Activated CD8-positive, alpha-beta T cell treated with anti-CD3 and anti-CD28 coated beads for 36 hours (primary cell): ENCODE data around the gene OLFM1. TPM values are rescaled to one million over a fixed set of nuclear protein-coding genes. Genes with fewer than 3 reads are reported as not detected.

ENCODE experiments used
- ATAC-seq: fragments of 200-7000 bp; cut with Tn5 transposase; one replicate; pipeline ENCODE4 v1.10.0; 2021; ENCODE audit warnings: mild to moderate bottlenecking, moderate library complexity
- CTCF ChIA-PET: fragments of 350-600 bp; sonication (Branson Sonifier 250); formaldehyde crosslinking; loops from one replicate; lab custom pipeline; 2021; ENCODE audit warnings: antibody characterized with exemption; lab: Charles Lee
- POLR2A ChIA-PET: fragments of 350-600 bp; sonication (Branson Sonifier 250); formaldehyde crosslinking; loops from one replicate; lab custom pipeline; 2021; ENCODE audit warnings: antibody characterized with exemption; lab: Charles Lee
- DNase-seq: peaks from one replicate; pipeline ENCODE4 v3.0.0-alpha.2; 2020
- H3K27ac Mint-ChIP-seq: one replicate; pipeline ENCODE4 v1.8.0; 2021; ENCODE audit warnings: mild to moderate bottlenecking, mixed read lengths
- H3K27me3 Mint-ChIP-seq: one replicate; pipeline ENCODE4 v1.8.0; 2021; ENCODE audit warnings: mixed read lengths
- H3K36me3 Mint-ChIP-seq: one replicate; pipeline ENCODE4 v1.8.0; 2021; ENCODE audit warnings: low read depth, mixed read lengths
- H3K4me1 Mint-ChIP-seq: one replicate; pipeline ENCODE4 v1.8.0; 2021; ENCODE audit warnings: low read depth, mixed read lengths
- H3K4me3 Mint-ChIP-seq: one replicate; pipeline ENCODE4 v1.8.0; 2021; ENCODE audit warnings: mild to moderate bottlenecking, moderate library complexity, mixed read lengths
- H3K9me3 Mint-ChIP-seq: one replicate; pipeline ENCODE4 v1.8.0; 2021; ENCODE audit warnings: mixed read lengths
- intact Hi-C: fragments of 100-400 bp; cut with micrococcal nuclease; formaldehyde crosslinking; loops from one replicate; pipeline ENCODE4 v1.10.0; 2022
- total RNA-seq, 2 experiments: library from RNA; stranded (reverse); gene quantifications; one replicate each; pipeline ENCODE4 v1.2.3, GENCODE V29; 2021
- TF ChIP-seq, protein P1 (sequence below): fragments of 200-600 bp; IDR thresholded peaks from one replicate; pipeline ENCODE4 v1.8.0; 2022; ENCODE audit warnings: antibody characterized with exemption, mild to moderate bottlenecking

The OLFM1 gene
- total RNA-seq, 2 experiments from 2014 or later: not detected

DNA sequence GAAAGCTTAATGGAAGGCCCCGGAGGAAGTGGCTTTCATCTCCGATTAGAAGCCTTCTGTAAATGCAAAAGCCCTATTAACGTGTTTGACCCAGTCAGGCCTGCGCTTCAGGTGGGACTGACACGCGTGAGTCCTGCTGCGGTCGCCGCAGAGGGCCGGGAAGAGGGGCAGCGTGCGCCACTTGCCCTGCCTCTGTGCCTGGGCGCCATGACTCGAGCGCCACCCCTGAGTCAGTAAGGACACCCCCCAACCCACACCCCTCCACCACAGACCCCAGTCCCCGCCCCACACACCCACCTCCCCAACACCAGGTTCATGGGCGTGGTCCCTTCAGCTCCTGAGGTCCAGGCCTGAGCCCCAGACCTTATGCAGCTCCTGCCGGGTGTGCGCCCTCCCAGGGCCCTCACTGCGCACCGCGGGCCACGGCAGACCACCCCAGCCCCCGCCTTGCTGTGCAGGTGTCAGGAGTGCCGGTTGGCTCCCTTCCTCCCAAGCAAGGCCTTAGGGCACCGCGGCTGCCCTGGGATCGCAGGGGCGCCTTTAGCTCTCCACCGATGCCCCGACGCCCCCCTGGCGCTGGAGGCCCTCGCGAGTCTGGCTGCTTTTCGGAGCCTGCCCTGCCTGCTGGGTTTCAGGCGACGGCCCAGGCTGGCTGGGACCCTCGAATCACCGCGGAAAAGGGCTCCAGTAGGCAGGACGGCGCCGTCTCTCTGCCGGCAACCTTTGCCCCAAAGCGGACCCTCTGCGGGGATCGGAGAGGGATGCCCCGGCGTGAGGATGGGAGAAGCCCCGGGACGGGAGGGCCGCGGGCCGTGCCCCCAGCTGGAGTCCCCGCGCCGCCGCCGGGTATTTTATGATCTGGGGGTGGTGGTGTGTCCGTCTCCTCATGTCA is 625 bp upstream of the OLFM1 start:
- CTCF ChIA-PET: interaction anchor here (0.6 to 2.2 kb wide), 6 partner anchors 204 to 1326 kb away, joined by 3 to 8 read pairs (median 4); no protein-coding TSS in a partner anchor
- POLR2A ChIA-PET: no interaction called here
- Mint-ChIP-seq H3K9me3 (no peaks in the 10 kb centered on the region), H3K4me3 (no peak overlapping the region), H3K36me3 (no peaks in the 10 kb centered on the region), H3K27me3 (peaks cover 46% of the 10 kb centered on the region), H3K4me1 (peaks cover 3% of the 10 kb centered on the region), H3K27ac (no peak overlapping the region)
- no peak for ATAC-seq
- TF ChIP-seq, protein P1, sequence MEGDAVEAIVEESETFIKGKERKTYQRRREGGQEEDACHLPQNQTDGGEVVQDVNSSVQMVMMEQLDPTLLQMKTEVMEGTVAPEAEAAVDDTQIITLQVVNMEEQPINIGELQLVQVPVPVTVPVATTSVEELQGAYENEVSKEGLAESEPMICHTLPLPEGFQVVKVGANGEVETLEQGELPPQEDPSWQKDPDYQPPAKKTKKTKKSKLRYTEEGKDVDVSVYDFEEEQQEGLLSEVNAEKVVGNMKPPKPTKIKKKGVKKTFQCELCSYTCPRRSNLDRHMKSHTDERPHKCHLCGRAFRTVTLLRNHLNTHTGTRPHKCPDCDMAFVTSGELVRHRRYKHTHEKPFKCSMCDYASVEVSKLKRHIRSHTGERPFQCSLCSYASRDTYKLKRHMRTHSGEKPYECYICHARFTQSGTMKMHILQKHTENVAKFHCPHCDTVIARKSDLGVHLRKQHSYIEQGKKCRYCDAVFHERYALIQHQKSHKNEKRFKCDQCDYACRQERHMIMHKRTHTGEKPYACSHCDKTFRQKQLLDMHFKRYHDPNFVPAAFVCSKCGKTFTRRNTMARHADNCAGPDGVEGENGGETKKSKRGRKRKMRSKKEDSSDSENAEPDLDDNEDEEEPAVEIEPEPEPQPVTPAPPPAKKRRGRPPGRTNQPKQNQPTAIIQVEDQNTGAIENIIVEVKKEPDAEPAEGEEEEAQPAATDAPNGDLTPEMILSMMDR: no peak
- no peak for DNase-seq
- intact Hi-C loops: loop anchor here (5.0 to 10.0 kb wide), 2 partner anchors 255 to 328 kb away; no protein-coding TSS in a partner anchor

DNA sequence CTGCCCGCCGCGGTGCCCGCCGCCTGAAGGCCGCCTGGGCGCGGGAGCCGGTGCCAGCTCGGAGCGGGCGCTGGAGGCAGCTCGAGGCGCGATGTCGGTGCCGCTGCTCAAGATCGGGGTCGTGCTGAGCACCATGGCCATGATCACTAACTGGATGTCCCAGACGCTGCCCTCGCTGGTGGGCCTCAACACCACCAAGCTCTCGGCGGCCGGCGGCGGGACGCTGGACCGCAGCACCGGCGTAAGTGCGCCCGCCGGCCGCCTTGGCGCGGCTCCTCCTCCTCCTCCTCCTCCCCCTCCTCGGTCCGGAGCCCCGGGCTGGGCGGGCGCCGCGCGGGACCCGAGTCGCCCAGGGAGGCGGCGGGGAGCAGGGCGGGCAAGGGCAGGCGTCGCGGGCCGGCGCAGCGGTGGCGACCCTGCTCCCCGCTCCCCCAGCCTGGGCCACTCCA is 455 bp downstream of the OLFM1 start:
- POLR2A ChIA-PET: no interaction called here
- intact Hi-C loops: loop anchor here (5.0 to 10.0 kb wide), 2 partner anchors 254 to 327 kb away; no protein-coding TSS in a partner anchor

DNA sequence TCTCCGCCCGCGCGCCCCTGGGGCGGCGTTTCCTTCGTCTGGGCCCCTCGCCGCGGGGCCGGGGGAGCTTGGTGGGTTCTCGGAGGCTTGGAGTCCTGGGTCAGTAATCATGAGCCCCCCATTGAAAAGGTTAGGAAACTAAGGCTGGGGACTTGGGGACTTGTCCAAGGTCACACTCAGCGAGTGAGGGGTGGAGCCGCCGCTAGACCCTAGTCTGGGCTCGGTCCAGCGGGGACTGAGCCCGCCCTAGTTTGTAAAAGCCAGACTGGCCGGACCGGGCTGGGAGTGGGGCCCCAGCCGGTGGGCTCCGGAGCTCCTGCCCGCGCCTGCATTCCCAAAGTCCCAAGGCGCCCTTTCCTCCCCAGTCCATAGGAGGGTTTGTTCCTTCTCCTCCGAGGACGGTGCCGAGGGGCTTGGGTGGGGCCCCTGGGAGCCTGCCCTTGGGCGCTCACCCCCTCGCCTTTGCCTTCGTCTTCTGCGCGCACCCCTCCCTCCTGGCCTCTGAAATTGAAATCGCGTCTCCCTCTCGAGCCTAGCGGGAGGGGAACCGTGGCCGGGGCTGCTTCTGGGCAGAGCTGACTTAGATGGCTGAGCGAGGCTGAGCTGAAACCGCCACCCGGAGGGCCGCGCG is 995 bp downstream of the OLFM1 start:
- DNase-seq: no peak
- POLR2A ChIA-PET: no interaction called here
- intact Hi-C loops: loop anchor here (5.0 to 10.0 kb wide), 2 partner anchors 254 to 326 kb away; no protein-coding TSS in a partner anchor
- CTCF ChIA-PET: no interaction called here
- peaks cover 45% of the 10 kb centered on the region for H3K27me3 Mint-ChIP-seq
- ATAC-seq: no peak
- H3K36me3 Mint-ChIP-seq: no peaks in the 10 kb centered on the region
- no peak overlapping the region for H3K27ac Mint-ChIP-seq
- H3K4me3 Mint-ChIP-seq: no peak overlapping the region
- peaks cover 3% of the 10 kb centered on the region for H3K4me1 Mint-ChIP-seq
- no peaks in the 10 kb centered on the region for H3K9me3 Mint-ChIP-seq
- TF ChIP-seq, protein P1: no peak

More for the DNA sequence above, 455 bp downstream of the OLFM1 start:
- DNase-seq (no peak), ATAC-seq (no peak)
- Mint-ChIP-seq H3K4me1 (peaks cover 3% of the 10 kb centered on the region), H3K36me3 (no peaks in the 10 kb centered on the region), H3K4me3 (no peak overlapping the region), H3K27me3 (peaks cover 48% of the 10 kb centered on the region), H3K27ac (no peak overlapping the region), H3K9me3 (no peaks in the 10 kb centered on the region)
- TF ChIP-seq, protein P1: no peak
- CTCF ChIA-PET: no interaction called here

DNA sequence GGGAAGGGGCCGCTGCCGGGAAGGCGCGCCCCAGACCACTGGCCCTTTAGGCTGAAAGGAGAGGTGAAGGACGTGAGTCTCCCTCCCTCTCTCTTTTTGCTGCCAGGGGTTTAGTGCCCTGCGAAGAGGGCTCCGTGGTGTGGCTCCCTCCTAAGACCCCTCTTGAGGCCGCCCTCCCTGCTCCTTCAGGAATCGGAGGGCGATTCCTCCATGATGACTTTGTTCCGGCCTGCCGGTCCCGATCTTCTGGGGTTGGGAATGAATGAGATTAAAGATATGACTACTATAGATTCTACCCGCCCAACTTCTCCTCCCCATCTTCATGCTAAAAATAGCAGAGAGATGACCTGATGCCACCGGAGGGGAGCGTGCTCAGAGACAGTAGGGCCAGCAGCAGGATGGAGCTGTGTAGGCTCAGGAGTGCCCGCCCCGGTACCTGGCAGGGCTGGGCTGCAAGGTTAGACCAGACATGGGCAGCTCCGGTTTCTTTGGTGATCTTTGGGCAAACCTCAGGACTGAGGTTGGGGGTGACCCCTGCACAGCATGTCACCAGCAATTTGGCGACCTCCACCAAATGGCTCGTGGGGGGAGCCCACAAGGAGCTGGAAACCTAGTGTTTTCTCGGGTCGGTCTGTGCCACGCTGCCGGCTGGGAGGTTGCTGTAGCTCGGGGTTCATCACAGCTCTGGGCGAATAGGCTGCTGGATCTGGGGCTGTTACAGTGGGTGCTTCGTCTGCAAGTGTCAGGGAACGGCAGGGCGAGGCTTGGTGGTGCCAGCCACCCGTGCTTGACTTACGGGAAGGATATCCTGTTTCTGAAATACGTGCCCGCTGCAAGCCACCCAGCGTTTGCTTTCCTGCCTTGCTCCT is 1.7 kb downstream of the OLFM1 start:
- CTCF ChIA-PET: no interaction called here
- TF ChIP-seq, protein P1: no peak
- no peak overlapping the region for H3K4me3 Mint-ChIP-seq
- ATAC-seq (no peak), DNase-seq (no peak)
- POLR2A ChIA-PET: no interaction called here
- no peak overlapping the region for H3K27ac Mint-ChIP-seq
- H3K9me3 Mint-ChIP-seq: no peaks in the 10 kb centered on the region
- peaks cover 44% of the 10 kb centered on the region for H3K27me3 Mint-ChIP-seq
- H3K36me3 Mint-ChIP-seq: no peaks in the 10 kb centered on the region
- intact Hi-C loops: loop anchor here (5.0 to 10.0 kb wide), 2 partner anchors 253 to 326 kb away; no protein-coding TSS in a partner anchor
- H3K4me1 Mint-ChIP-seq: peaks cover 3% of the 10 kb centered on the region
